ENCODE data around the gene ZNF609.

DNA sequence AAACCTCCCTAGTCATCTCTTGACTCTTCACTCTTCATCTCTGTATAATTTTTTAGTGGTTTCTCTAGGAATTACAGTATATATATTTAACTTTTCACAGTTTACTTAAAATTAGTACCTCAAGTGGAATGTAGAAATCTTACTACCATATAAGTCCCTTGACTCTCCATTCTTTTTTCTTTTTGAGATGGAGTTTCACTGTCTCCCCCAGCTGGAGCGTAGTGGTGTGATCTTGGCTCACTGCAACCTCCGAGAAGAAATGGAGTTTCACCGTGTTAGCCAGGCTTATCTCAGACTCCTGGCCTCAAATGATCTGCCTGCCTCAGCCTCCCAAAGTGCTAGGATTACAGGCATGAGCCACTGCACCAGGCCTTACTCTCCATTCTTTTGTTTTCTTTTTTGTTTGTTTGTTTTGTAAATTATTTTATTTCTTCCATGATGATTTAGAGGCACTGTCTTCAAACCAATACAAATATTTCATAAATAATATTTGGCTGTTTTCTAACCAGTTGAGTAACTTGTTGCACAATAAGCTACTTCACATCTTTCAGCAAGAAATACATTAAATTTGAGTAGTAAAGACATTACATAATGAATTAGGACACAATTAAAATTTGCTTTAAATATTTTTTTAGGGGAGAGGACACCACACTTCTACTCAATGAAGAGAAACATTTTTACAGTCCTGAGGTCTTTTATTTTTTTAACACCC, 170.2 kb downstream of the ZNF609 start:
- TF ChIP-seq, protein P1, sequence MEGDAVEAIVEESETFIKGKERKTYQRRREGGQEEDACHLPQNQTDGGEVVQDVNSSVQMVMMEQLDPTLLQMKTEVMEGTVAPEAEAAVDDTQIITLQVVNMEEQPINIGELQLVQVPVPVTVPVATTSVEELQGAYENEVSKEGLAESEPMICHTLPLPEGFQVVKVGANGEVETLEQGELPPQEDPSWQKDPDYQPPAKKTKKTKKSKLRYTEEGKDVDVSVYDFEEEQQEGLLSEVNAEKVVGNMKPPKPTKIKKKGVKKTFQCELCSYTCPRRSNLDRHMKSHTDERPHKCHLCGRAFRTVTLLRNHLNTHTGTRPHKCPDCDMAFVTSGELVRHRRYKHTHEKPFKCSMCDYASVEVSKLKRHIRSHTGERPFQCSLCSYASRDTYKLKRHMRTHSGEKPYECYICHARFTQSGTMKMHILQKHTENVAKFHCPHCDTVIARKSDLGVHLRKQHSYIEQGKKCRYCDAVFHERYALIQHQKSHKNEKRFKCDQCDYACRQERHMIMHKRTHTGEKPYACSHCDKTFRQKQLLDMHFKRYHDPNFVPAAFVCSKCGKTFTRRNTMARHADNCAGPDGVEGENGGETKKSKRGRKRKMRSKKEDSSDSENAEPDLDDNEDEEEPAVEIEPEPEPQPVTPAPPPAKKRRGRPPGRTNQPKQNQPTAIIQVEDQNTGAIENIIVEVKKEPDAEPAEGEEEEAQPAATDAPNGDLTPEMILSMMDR (IDR thresholded peaks at IDR 0.05): no peak
- TF ChIP-seq POLR2AphosphoS5 (IDR thresholded peaks at IDR 0.05): no peak

Measured in sigmoid colon (tissue), 4 donors.